HG03139 (cell line): ENCODE measurements around the gene AJUBA.
"Not testable (repeated sequence)": the region's sequence is repeated elsewhere in the genome, so short reads cannot be mapped to it uniquely, and the experiment has no call there.

Source experiments
- ATAC-seq: cut with Tn5 transposase; IDR thresholded peaks from one replicate; pipeline ENCODE4 v1.9.1; 2021; ENCODE audit not compliant: unreplicated experiment

Gene AJUBA

GRCh38 chr14:22981090-22981875 lies 1.1 kb downstream of the AJUBA start:
- no peak for ATAC-seq

GRCh38 chr14:22980672-22981089 lies 1.7 kb downstream of the AJUBA start:
- ATAC-seq = no peak

- ATAC-seq = no peak
These were observed 2.5 kb downstream of the AJUBA start for GRCh38 chr14:22979748-22980392.

- ATAC-seq = no peak
These were observed 3.2 kb downstream of the AJUBA start for GRCh38 chr14:22978981-22979671.

GRCh38 chr14:22978487-22978837 lies 3.9 kb downstream of the AJUBA start:
- no peak for ATAC-seq

GRCh38 chr14:22977684-22978486 lies 4.5 kb downstream of the AJUBA start:
- no peak for ATAC-seq

GRCh38 chr14:22977434-22977683 lies 5.0 kb downstream of the AJUBA start:
- no peak for ATAC-seq

GRCh38 chr14:22976620-22977433 lies 5.5 kb downstream of the AJUBA start:
- ATAC-seq = no peak

- no peak for ATAC-seq
These were observed 7.6 kb downstream of the AJUBA start for GRCh38 chr14:22974530-22975313.

GRCh38 chr14:22973217-22974032 lies 8.9 kb downstream of the AJUBA start:
- ATAC-seq = no peak

GRCh38 chr14:22972313-22972930 lies 9.9 kb downstream of the AJUBA start:
- no peak for ATAC-seq

- ATAC-seq = no peak
These were observed 11.2 kb downstream of the AJUBA start for GRCh38 chr14:22971152-22971551.

GRCh38 chr14:22966783-22967269 lies 15.5 kb downstream of the AJUBA start:
- no peak for ATAC-seq

- not testable (repeated sequence) for ATAC-seq
These were observed 16.2 kb downstream of the AJUBA start for GRCh38 chr14:22965916-22966782.

- no peak for ATAC-seq
These were observed 20.2 kb downstream of the AJUBA start for GRCh38 chr14:22962061-22962676.

GRCh38 chr14:22955702-22956569 lies 26.4 kb downstream of the AJUBA start:
- no peak for ATAC-seq
